ENCODE results near the gene IL1F10.

IL1F10 gene

DNA sequence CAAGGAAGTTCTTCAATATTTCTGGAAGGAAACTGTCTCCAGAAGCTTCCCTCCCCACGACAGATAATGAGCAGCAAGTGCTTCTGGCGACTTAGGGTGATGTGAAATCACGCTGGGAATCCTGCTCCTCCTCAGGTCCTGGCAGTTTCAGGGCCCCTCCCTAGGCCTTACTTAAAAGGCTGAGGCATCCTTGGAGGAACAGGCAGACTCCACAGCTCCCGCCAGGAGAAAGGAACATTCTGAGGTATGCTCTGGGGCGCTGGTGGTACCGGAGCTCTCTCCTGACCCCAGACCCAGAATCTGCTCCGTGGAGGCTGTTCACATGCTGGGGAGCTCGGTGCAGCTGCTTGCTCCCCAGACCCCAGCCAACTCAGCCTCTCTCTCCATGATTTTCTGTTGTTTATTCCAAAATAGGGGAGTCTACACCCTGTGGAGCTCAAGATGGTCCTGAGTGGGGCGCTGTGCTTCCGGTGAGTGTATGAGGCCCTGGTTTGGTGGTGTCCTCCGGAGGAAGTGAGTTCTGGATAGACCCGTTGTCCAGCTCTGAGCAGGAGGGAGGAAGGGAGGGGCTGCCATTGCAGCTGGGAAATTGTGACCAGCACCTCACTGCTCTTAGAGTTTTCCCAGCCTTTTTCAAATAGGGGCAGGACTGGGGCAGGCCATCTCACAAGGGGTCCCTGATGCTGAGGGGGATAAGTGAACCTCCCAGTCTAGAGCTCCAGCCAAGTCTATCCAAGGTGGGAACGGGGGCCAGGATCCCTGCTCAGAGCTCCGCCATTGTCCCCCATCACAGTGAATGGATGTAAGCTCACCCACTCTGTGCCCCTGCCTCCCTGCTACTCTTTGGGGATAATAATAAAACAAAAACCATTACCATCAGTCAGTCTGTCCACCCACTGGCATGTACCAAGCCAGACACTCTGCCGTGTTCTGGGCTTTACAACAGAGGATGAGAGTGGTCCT is 8.5 kb upstream of the IL1F10 start, which contains the start of gene IL36RN:
Gene IL36RN (plus strand): TSS at position 201 of the 963 bp plus-strand sequence. CDS start 241 bp downstream, at position 442.
- ATAC-seq, result no peak
- TF ChIP-seq CSDC2 (CRISPR knock-in tag; IDR thresholded peaks at IDR 0.05) (no peak), ISL1 (CRISPR knock-in tag; IDR thresholded peaks at IDR 0.05) (no peak), ZNF70 (CRISPR knock-in tag; IDR thresholded peaks at IDR 0.05) (no peak), BACH2 (CRISPR knock-in tag; IDR thresholded peaks at IDR 0.05; ENCODE audit: borderline replicate concordance) (no peak), GLIS3 (CRISPR knock-in tag; IDR thresholded peaks at IDR 0.05) (no peak), ZNF8 (CRISPR knock-in tag; IDR thresholded peaks at IDR 0.05) (no peak), ZC3H10 (CRISPR knock-in tag; IDR thresholded peaks at IDR 0.05) (no peak), ESRRG (CRISPR knock-in tag; IDR thresholded peaks at IDR 0.05) (no peak), TCF4 (CRISPR knock-in tag; IDR thresholded peaks at IDR 0.05; ENCODE audit: borderline replicate concordance) (no peak), SNAI2 (CRISPR knock-in tag; IDR thresholded peaks at IDR 0.05) (no peak), ZFP3 (CRISPR knock-in tag; IDR thresholded peaks at IDR 0.05) (no peak), ARNTL (CRISPR knock-in tag; IDR thresholded peaks at IDR 0.05; ENCODE audit: borderline replicate concordance, low read depth) (no peak), ZFP30 (CRISPR knock-in tag; IDR thresholded peaks at IDR 0.05) (no peak), OSR1 (CRISPR knock-in tag; IDR thresholded peaks at IDR 0.05) (no peak), ZNF565 (CRISPR knock-in tag; conservative IDR thresholded peaks at IDR 0.05; ENCODE audit: low read depth) (no peak)
- TF ChIP-seq, protein P1, sequence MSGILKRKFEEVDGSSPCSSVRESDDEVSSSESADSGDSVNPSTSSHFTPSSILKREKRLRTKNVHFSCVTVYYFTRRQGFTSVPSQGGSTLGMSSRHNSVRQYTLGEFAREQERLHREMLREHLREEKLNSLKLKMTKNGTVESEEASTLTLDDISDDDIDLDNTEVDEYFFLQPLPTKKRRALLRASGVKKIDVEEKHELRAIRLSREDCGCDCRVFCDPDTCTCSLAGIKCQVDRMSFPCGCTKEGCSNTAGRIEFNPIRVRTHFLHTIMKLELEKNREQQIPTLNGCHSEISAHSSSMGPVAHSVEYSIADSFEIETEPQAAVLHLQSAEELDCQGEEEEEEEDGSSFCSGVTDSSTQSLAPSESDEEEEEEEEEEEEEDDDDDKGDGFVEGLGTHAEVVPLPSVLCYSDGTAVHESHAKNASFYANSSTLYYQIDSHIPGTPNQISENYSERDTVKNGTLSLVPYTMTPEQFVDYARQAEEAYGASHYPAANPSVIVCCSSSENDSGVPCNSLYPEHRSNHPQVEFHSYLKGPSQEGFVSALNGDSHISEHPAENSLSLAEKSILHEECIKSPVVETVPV (CRISPR knock-in tag; IDR thresholded peaks at IDR 0.05), result no peak
- TF ChIP-seq, protein P2, sequence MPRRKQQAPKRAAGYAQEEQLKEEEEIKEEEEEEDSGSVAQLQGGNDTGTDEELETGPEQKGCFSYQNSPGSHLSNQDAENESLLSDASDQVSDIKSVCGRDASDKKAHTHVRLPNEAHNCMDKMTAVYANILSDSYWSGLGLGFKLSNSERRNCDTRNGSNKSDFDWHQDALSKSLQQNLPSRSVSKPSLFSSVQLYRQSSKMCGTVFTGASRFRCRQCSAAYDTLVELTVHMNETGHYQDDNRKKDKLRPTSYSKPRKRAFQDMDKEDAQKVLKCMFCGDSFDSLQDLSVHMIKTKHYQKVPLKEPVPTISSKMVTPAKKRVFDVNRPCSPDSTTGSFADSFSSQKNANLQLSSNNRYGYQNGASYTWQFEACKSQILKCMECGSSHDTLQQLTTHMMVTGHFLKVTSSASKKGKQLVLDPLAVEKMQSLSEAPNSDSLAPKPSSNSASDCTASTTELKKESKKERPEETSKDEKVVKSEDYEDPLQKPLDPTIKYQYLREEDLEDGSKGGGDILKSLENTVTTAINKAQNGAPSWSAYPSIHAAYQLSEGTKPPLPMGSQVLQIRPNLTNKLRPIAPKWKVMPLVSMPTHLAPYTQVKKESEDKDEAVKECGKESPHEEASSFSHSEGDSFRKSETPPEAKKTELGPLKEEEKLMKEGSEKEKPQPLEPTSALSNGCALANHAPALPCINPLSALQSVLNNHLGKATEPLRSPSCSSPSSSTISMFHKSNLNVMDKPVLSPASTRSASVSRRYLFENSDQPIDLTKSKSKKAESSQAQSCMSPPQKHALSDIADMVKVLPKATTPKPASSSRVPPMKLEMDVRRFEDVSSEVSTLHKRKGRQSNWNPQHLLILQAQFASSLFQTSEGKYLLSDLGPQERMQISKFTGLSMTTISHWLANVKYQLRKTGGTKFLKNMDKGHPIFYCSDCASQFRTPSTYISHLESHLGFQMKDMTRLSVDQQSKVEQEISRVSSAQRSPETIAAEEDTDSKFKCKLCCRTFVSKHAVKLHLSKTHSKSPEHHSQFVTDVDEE (CRISPR knock-in tag; IDR thresholded peaks at IDR 0.05), result no peak
- TF ChIP-seq, protein P3, sequence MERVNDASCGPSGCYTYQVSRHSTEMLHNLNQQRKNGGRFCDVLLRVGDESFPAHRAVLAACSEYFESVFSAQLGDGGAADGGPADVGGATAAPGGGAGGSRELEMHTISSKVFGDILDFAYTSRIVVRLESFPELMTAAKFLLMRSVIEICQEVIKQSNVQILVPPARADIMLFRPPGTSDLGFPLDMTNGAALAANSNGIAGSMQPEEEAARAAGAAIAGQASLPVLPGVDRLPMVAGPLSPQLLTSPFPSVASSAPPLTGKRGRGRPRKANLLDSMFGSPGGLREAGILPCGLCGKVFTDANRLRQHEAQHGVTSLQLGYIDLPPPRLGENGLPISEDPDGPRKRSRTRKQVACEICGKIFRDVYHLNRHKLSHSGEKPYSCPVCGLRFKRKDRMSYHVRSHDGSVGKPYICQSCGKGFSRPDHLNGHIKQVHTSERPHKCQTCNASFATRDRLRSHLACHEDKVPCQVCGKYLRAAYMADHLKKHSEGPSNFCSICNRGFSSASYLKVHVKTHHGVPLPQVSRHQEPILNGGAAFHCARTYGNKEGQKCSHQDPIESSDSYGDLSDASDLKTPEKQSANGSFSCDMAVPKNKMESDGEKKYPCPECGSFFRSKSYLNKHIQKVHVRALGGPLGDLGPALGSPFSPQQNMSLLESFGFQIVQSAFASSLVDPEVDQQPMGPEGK (CRISPR knock-in tag; IDR thresholded peaks at IDR 0.05; ENCODE audit: borderline replicate concordance), result no peak
- TF ChIP-seq, protein P4, sequence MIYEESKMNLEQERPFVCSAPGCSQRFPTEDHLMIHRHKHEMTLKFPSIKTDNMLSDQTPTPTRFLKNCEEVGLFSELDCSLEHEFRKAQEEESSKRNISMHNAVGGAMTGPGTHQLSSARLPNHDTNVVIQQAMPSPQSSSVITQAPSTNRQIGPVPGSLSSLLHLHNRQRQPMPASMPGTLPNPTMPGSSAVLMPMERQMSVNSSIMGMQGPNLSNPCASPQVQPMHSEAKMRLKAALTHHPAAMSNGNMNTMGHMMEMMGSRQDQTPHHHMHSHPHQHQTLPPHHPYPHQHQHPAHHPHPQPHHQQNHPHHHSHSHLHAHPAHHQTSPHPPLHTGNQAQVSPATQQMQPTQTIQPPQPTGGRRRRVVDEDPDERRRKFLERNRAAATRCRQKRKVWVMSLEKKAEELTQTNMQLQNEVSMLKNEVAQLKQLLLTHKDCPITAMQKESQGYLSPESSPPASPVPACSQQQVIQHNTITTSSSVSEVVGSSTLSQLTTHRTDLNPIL (CRISPR knock-in tag; IDR thresholded peaks at IDR 0.05; ENCODE audit: low read depth), result no peak

DNA sequence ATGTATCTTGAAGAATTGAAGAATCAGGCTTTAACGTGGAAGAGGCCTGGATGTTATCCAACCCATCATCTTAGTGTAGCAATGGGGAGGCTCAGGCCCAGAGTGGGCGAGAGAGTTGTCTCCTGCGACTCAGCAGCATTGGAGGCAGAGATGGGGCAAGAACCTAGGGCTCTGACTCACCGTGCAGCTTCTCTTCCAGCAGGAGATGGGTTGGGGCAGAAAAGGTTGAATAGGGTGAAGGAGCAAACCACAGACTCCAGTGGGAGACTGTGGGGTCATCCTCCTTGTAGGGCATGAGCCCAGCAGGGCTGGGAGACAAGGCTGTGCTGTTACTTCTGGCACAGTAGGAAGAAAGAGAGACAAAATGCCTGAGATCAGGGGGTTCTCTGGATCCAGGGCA is 7.4 kb upstream of the IL1F10 start:
- no peak for ATAC-seq
- TF ChIP-seq TOX (CRISPR knock-in tag; IDR thresholded peaks at IDR 0.05; ENCODE audit: borderline replicate concordance) (no peak), ESRRG (CRISPR knock-in tag; IDR thresholded peaks at IDR 0.05) (no peak), ZNF565 (CRISPR knock-in tag; conservative IDR thresholded peaks at IDR 0.05; ENCODE audit: low read depth) (no peak), OSR1 (CRISPR knock-in tag; IDR thresholded peaks at IDR 0.05) (no peak), ZNF70 (CRISPR knock-in tag; IDR thresholded peaks at IDR 0.05) (no peak)
- TF ChIP-seq, protein P5, sequence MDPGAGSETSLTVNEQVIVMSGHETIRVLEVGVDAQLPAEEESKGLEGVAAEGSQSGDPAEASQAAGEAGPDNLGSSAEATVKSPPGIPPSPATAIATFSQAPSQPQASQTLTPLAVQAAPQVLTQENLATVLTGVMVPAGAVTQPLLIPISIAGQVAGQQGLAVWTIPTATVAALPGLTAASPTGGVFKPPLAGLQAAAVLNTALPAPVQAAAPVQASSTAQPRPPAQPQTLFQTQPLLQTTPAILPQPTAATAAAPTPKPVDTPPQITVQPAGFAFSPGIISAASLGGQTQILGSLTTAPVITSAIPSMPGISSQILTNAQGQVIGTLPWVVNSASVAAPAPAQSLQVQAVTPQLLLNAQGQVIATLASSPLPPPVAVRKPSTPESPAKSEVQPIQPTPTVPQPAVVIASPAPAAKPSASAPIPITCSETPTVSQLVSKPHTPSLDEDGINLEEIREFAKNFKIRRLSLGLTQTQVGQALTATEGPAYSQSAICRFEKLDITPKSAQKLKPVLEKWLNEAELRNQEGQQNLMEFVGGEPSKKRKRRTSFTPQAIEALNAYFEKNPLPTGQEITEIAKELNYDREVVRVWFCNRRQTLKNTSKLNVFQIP (CRISPR knock-in tag; IDR thresholded peaks at IDR 0.05; ENCODE audit: borderline replicate concordance, low read depth), result no peak

All from SK-N-SH treated with all-trans-retinoic acid at 6 μM for 48 hours (cell line).